ENCODE measurements around the gene PPIL6.

DNA sequence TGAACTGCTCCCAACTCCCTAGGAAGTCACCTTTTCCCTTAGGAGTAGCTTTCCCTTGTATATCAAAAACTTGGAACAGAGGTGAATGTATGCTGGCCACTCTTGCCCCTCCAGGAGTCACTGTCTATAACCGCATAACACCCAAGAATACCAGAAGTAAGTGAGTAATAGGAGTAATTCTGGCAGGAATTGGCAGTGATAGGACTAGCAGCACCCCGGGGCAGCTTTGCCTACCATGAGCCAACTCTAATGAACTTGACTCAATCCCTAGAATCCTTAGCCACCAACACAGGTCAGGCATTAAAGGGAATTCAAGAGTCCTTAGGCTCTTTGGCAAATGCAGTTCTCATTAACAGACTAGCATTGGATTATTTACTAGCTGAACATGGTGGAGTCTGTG lies 29.4 kb downstream of the PPIL6 start:
- no peak for TF ChIP-seq POLR2A (IDR thresholded peaks at IDR 0.05)
- TF ChIP-seq CTCF (IDR thresholded peaks at IDR 0.05) = no peak
- TF ChIP-seq EP300 (IDR thresholded peaks at IDR 0.05) = no peak
- no peak for TF ChIP-seq POLR2AphosphoS5 (IDR thresholded peaks at IDR 0.05)

Measured in gastroesophageal sphincter (tissue), 3 donors.